Mesodermal cell (in vitro differentiated cells): ENCODE measurements around the gene TRIM9.
"Not testable (repeated sequence)": the region's sequence is repeated elsewhere in the genome, so short reads cannot be mapped to it uniquely, and the experiment has no call there.

ENCODE experiments used
- H3K27ac ChIP-seq: 2 replicates; pipeline ENCODE4 v1.7.0; 2013; ENCODE audit warnings: mild to moderate bottlenecking, low read depth, low read length, moderate library complexity; ENCODE audit not compliant: severe bottlenecking
- H3K36me3 ChIP-seq: 2 replicates; pipeline ENCODE4 v1.7.1; 2013; ENCODE audit warnings: mild to moderate bottlenecking, low read length, moderate library complexity; ENCODE audit not compliant: control insufficient read depth, insufficient read depth
- H3K4me1 ChIP-seq: one replicate; pipeline ENCODE4 v1.7.1; 2013; ENCODE audit warnings: mild to moderate bottlenecking, low read length; ENCODE audit not compliant: insufficient read depth, control insufficient read depth, poor library complexity, severe bottlenecking
- H3K4me3 ChIP-seq: 2 replicates; pipeline ENCODE4 v1.7.0; 2013; ENCODE audit warnings: low read length, control low read depth, mild to moderate bottlenecking; ENCODE audit not compliant: insufficient read depth, poor library complexity, severe bottlenecking; ENCODE audit errors: extremely low read depth
- H3K9me3 ChIP-seq: 2 replicates; pipeline ENCODE4 v1.7.1; 2013; ENCODE audit warnings: mild to moderate bottlenecking, low read length, moderate library complexity; ENCODE audit not compliant: control insufficient read depth
- whole genome bisulfite sequencing, 2 experiments: methylation state at CpG; one replicate each; pipeline ENCODE4 v1.1.5; 2013; ENCODE audit warnings: missing lambda C conversion rate in 2 of 2; ENCODE audit not compliant: insufficient coverage in 2 of 2; 5-methylcytosine and 5-hydroxymethylcytosine counted together

The TRIM9 gene

GRCh38 chr14:50967103-50967502 is 127.8 kb downstream of the TRIM9 start:
- Histone ChIP-seq H3K4me1 (no peaks in the 10 kb centered on the region), H3K36me3 (no peaks in the 10 kb centered on the region), H3K27ac (no peak overlapping the region), H3K4me3 (no peak overlapping the region), H3K9me3 (no peaks in the 10 kb centered on the region)
- WGBS, 2 experiments = 100% methylated on average over 1 of the region's 3 CpGs; no CpG with 5 or more reads in 1 of the 2 experiments

- no peaks in the 10 kb centered on the region for H3K9me3 ChIP-seq
- WGBS, 2 experiments = 93 to 100% methylated on average over 3 to 4 of the region's 5 CpGs
- no peaks in the 10 kb centered on the region for H3K36me3 ChIP-seq
- no peak overlapping the region for H3K27ac ChIP-seq
- H3K4me1 ChIP-seq = no peaks in the 10 kb centered on the region
- no peak overlapping the region for H3K4me3 ChIP-seq
Measured at GRCh38 chr14:50964683-50965390, 130.1 kb downstream of the TRIM9 start.

- 78% methylated on average over 4 of the region's 5 CpGs; no CpG with 5 or more reads in 1 of the 2 experiments for WGBS, 2 experiments
- no peak overlapping the region for H3K27ac ChIP-seq
Measured at GRCh38 chr14:50963919-50964318, 131.0 kb downstream of the TRIM9 start.

GRCh38 chr14:50961605-50962221 is 133.2 kb downstream of the TRIM9 start:
- Histone ChIP-seq H3K4me1 (no peaks in the 10 kb centered on the region), H3K4me3 (no peak overlapping the region), H3K36me3 (no peaks in the 10 kb centered on the region), H3K27ac (peak overlapping the region; percentile 3), H3K9me3 (no peaks in the 10 kb centered on the region)
- WGBS, 2 experiments = 80 to 86% methylated on average over 2 of the region's 2 CpGs

More at GRCh38 chr14:50963919-50964318, 131.0 kb downstream of the TRIM9 start:
- Histone ChIP-seq H3K9me3 (no peaks in the 10 kb centered on the region), H3K4me3 (no peak overlapping the region), H3K4me1 (no peaks in the 10 kb centered on the region), H3K36me3 (no peaks in the 10 kb centered on the region)

- Histone ChIP-seq H3K27ac (no peak overlapping the region), H3K4me1 (peaks cover 7% of the 10 kb centered on the region), H3K36me3 (no peaks in the 10 kb centered on the region), H3K4me3 (no peak overlapping the region), H3K9me3 (no peaks in the 10 kb centered on the region)
- WGBS, 2 experiments = 87 to 89% methylated on average over 3 of the region's 3 CpGs
Measured at GRCh38 chr14:50957296-50957695, 137.6 kb downstream of the TRIM9 start.

GRCh38 chr14:50956421-50956820 is 138.5 kb downstream of the TRIM9 start:
- H3K9me3 ChIP-seq, H3K4me3 ChIP-seq, H3K36me3 ChIP-seq, H3K27ac ChIP-seq, H3K4me1 ChIP-seq: not testable (repeated sequence)
- 94 to 95% methylated on average over 11 to 23 of the region's 32 CpGs for WGBS, 2 experiments

GRCh38 chr14:50955373-50956043 is 139.4 kb downstream of the TRIM9 start:
- H3K36me3 ChIP-seq = no peaks in the 10 kb centered on the region
- peaks cover 7% of the 10 kb centered on the region for H3K4me1 ChIP-seq
- 70 to 79% methylated on average over 4 to 5 of the region's 5 CpGs for WGBS, 2 experiments
- H3K9me3 ChIP-seq = no peaks in the 10 kb centered on the region
- H3K4me3 ChIP-seq = no peak overlapping the region
- peak overlapping the region; percentile 95 for H3K27ac ChIP-seq

GRCh38 chr14:50954811-50955372 is 140.0 kb downstream of the TRIM9 start:
- Histone ChIP-seq H3K36me3 (no peaks in the 10 kb centered on the region), H3K4me3 (no peak overlapping the region), H3K27ac (peak overlapping the region; percentile 95), H3K4me1 (peaks cover 7% of the 10 kb centered on the region), H3K9me3 (no peaks in the 10 kb centered on the region)
- WGBS, 2 experiments = no CpG with 5 or more reads among the region's 1 CpG

- H3K4me1 ChIP-seq = peaks cover 7% of the 10 kb centered on the region
- H3K36me3 ChIP-seq = no peaks in the 10 kb centered on the region
- H3K9me3 ChIP-seq = no peaks in the 10 kb centered on the region
- WGBS, 2 experiments = 100% methylated on average over 1 of the region's 1 CpG; no CpG with 5 or more reads in 1 of the 2 experiments
- no peak overlapping the region for H3K4me3 ChIP-seq
- no peak overlapping the region for H3K27ac ChIP-seq
Measured at GRCh38 chr14:50953502-50953901, 141.4 kb downstream of the TRIM9 start.

GRCh38 chr14:50951032-50951431 is 143.9 kb downstream of the TRIM9 start:
- H3K36me3 ChIP-seq = no peaks in the 10 kb centered on the region
- no peak overlapping the region for H3K4me3 ChIP-seq
- H3K9me3 ChIP-seq = no peaks in the 10 kb centered on the region
- peaks cover 7% of the 10 kb centered on the region for H3K4me1 ChIP-seq
- 90 to 100% methylated on average over 5 to 6 of the region's 6 CpGs for WGBS, 2 experiments
- H3K27ac ChIP-seq = no peak overlapping the region
